H9 (cell line): ENCODE data around the gene TRIM65. TPM values are rescaled to one million over a fixed set of nuclear protein-coding genes. Genes with fewer than 3 reads are reported as not detected.

Experiments used
- DNase-seq: peaks from one replicate; pipeline ENCODE4 v3.0.0-alpha.2; 2017
- H2AFZ ChIP-seq: one replicate; pipeline ENCODE4 v1.6.1; 2013; ENCODE audit warnings: mild to moderate bottlenecking, low read length, control low read depth, moderate library complexity
- H2AK5ac ChIP-seq: 2 replicates; pipeline ENCODE4 v1.6.1; 2013; ENCODE audit warnings: low read length, control low read depth, mixed read lengths; ENCODE audit not compliant: insufficient read length
- H2BK120ac ChIP-seq: one replicate; pipeline ENCODE4 v1.6.1; 2013; ENCODE audit warnings: low read depth, mild to moderate bottlenecking, low read length, control low read depth, inconsistent platforms; ENCODE audit not compliant: poor library complexity, severe bottlenecking
- H2BK12ac ChIP-seq: 2 replicates; pipeline ENCODE4 v1.6.1; 2013; ENCODE audit warnings: low read length, control low read depth, mixed read lengths, low read depth; ENCODE audit not compliant: insufficient read length
- H2BK15ac ChIP-seq: 2 replicates; pipeline ENCODE4 v1.6.1; 2013; ENCODE audit warnings: low read depth, low read length, control low read depth
- H2BK20ac ChIP-seq: one replicate; pipeline ENCODE4 v1.6.1; 2013; ENCODE audit warnings: low read depth, mild to moderate bottlenecking, low read length, control low read depth, inconsistent platforms; ENCODE audit not compliant: poor library complexity, severe bottlenecking
- H2BK5ac ChIP-seq: 2 replicates; pipeline ENCODE4 v1.6.1; 2013; ENCODE audit warnings: low read length, control low read depth, mixed read lengths; ENCODE audit not compliant: insufficient read length
- H3K14ac ChIP-seq: 2 replicates; pipeline ENCODE4 v1.6.1; 2013; ENCODE audit warnings: low read length, control low read depth; ENCODE audit not compliant: insufficient read depth
- H3K18ac ChIP-seq: 2 replicates; pipeline ENCODE4 v1.6.1; 2013; ENCODE audit warnings: low read depth, mild to moderate bottlenecking, mixed read lengths, low read length, control low read depth; ENCODE audit not compliant: insufficient read length
- H3K23ac ChIP-seq: 2 replicates; pipeline ENCODE4 v1.6.1; 2013; ENCODE audit warnings: low read length, control low read depth, mixed read lengths, low read depth; ENCODE audit not compliant: insufficient read length
- H3K23me2 ChIP-seq: 2 replicates; pipeline ENCODE4 v1.6.1; 2013; ENCODE audit warnings: low read depth, mild to moderate bottlenecking, mixed read lengths, low read length, control low read depth; ENCODE audit not compliant: insufficient read length, poor library complexity, severe bottlenecking
- H3K27ac ChIP-seq: 2 replicates; pipeline ENCODE4 v1.5.1; 2013; ENCODE audit warnings: low read length, control low read depth, mixed read lengths, low read depth; ENCODE audit not compliant: insufficient read length
- H3K27me3 ChIP-seq: 2 replicates; pipeline ENCODE4 v1.6.1; 2013; ENCODE audit warnings: low read length, control low read depth, inconsistent platforms; ENCODE audit not compliant: insufficient read depth
- H3K4ac ChIP-seq: 2 replicates; pipeline ENCODE4 v1.6.1; 2013; ENCODE audit warnings: low read depth, mild to moderate bottlenecking, control low read depth, inconsistent platforms, low read length, moderate library complexity
- H3K4me1 ChIP-seq: 2 replicates; pipeline ENCODE4 v1.6.1; 2013; ENCODE audit warnings: low read length, control low read depth, inconsistent platforms; ENCODE audit not compliant: insufficient read depth
- H3K4me2 ChIP-seq: 2 replicates; pipeline ENCODE4 v1.6.1; 2013; ENCODE audit warnings: low read length, control low read depth, mixed read lengths; ENCODE audit not compliant: insufficient read length, insufficient read depth
- H3K56ac ChIP-seq: 2 replicates; pipeline ENCODE4 v1.6.1; 2013; ENCODE audit warnings: low read depth, mild to moderate bottlenecking, mixed read lengths, low read length, control low read depth; ENCODE audit not compliant: insufficient read length
- H3K79me1 ChIP-seq: 2 replicates; pipeline ENCODE4 v1.6.1; 2013; ENCODE audit warnings: low read depth, mild to moderate bottlenecking, moderate library complexity, low read length, control low read depth, inconsistent platforms; ENCODE audit not compliant: insufficient read depth, poor library complexity, severe bottlenecking
- H3K79me2 ChIP-seq: 2 replicates; pipeline ENCODE4 v1.6.1; 2013; ENCODE audit warnings: low read length, control low read depth, inconsistent platforms; ENCODE audit not compliant: insufficient read depth
- H3K9ac ChIP-seq: 2 replicates; pipeline ENCODE4 v1.6.1; 2013; ENCODE audit warnings: low read length, control low read depth, mixed read lengths; ENCODE audit not compliant: insufficient read length; ENCODE audit errors: extremely low read depth
- H3K9me3 ChIP-seq: one replicate; pipeline ENCODE4 v1.6.1; 2013; ENCODE audit warnings: low read depth, low read length, inconsistent platforms; ENCODE audit not compliant: control insufficient read depth
- H3T11ph ChIP-seq: one replicate; pipeline ENCODE4 v1.6.1; 2013; ENCODE audit warnings: mild to moderate bottlenecking, low read length, control low read depth, inconsistent platforms
- H4K20me1 ChIP-seq: one replicate; pipeline ENCODE4 v1.6.1; 2013; ENCODE audit not compliant: control insufficient read depth, insufficient read length, insufficient read depth
- H4K5ac ChIP-seq: 2 replicates; pipeline ENCODE4 v1.6.1; 2013; ENCODE audit warnings: low read depth, mild to moderate bottlenecking, mixed read lengths, low read length, control low read depth; ENCODE audit not compliant: insufficient read length
- H4K8ac ChIP-seq: replicated peaks from 2 replicates; pipeline ENCODE4 v1.6.1; 2013; ENCODE audit warnings: low read length, control low read depth, mixed read lengths, low read depth; ENCODE audit not compliant: insufficient read length
- H4K91ac ChIP-seq: 2 replicates; pipeline ENCODE4 v1.6.1; 2013; ENCODE audit warnings: low read depth, mild to moderate bottlenecking, moderate library complexity, mixed read lengths, low read length, control low read depth; ENCODE audit not compliant: insufficient read length
- H3K27ac Mint-ChIP-seq, 3 experiments: 2 replicates in 2 of 3; 3 replicates in 1 of 3; pipeline ENCODE4 v1.8.0; 2020 to 2021; ENCODE audit warnings: mixed read lengths in 3 of 3, mild to moderate bottlenecking in 1 of 3, moderate library complexity in 1 of 3
- H3K27me3 Mint-ChIP-seq: 2 replicates; pipeline ENCODE4 v1.8.0; 2021; ENCODE audit warnings: low read depth, mild to moderate bottlenecking, moderate library complexity, mixed read lengths
- H3K36me3 Mint-ChIP-seq, 3 experiments: 2 replicates in 2 of 3; 3 replicates in 1 of 3; pipeline ENCODE4 v1.8.0; 2020 to 2021; ENCODE audit warnings: low read depth in 3 of 3, mixed read lengths in 3 of 3; ENCODE audit not compliant: insufficient read depth in 1 of 3
- H3K4me1 Mint-ChIP-seq, 2 experiments: 2 replicates each; pipeline ENCODE4 v1.8.0; 2020; ENCODE audit warnings: mixed read lengths in 2 of 2
- H3K4me3 Mint-ChIP-seq, 2 experiments: 2 replicates in 1 of 2; 3 replicates in 1 of 2; pipeline ENCODE4 v1.8.0; 2020 to 2021; ENCODE audit warnings: mild to moderate bottlenecking in 2 of 2, mixed read lengths in 2 of 2, moderate library complexity in 1 of 2
- H3K9me3 Mint-ChIP-seq, 2 experiments: 2 replicates in 1 of 2; 3 replicates in 1 of 2; pipeline ENCODE4 v1.8.0; 2020; ENCODE audit warnings: mild to moderate bottlenecking in 2 of 2, mixed read lengths in 2 of 2, moderate library complexity in 1 of 2
- WGBS: extraction: QIAGEN DNeasy Blood & Tissue Kit; methylation state at CpG from one replicate; pipeline ENCODE4 v1.1.7; 2013; ENCODE audit warnings: missing lambda C conversion rate, low lambda C conversion rate, mixed read lengths; ENCODE audit not compliant: insufficient read length; ENCODE audit errors: extremely low coverage; 5-methylcytosine and 5-hydroxymethylcytosine counted together
- total RNA-seq: library from RNA; stranded (reverse); gene quantifications from 2 replicates; pipeline ENCODE4 v1.2.1, GENCODE V29; 2021
- TF ChIP-seq, protein P1 (sequence below): fragments of 200-600 bp; sonication (generic); conservative IDR thresholded peaks from 3 replicates; pipeline ENCODE4 v1.8.0; 2021; ENCODE audit warnings: antibody characterized with exemption, mild to moderate bottlenecking

TRIM65 gene
- total RNA-seq, 1 experiment from 2014 or later: 34.1 TPM

DNA sequence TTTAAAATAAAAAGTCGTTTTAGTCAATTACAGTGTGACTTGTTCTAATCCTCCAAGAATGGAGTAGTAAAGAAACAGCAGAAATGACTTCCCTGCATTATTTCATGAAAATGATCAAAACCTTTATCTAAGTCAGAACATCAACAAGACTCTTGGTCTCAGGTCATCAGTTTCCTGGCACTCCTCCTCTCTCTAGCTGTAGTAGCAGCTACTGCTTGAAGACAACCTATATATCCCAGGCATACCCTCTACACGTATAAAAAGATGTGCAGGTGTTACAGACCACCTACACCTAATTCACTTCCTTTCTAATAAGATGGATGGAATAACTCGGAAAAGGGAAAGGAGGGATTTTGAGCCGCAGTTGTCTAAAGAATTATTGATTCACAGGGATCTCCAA lies 45.7 kb upstream of the TRIM65 start:
- H2BK12ac ChIP-seq: no peak overlapping the region
- H3K4me2 ChIP-seq: no peak overlapping the region
- Mint-ChIP-seq H3K4me3 (no peak overlapping the region), H3K9me3 (no peaks in the 10 kb centered on the region; a peak in 1 of 5 replicates), H3K4me1 (peaks cover 12 to 15% of the 10 kb centered on the region in 2 experiments), H3K27ac (peak overlapping the region in 1 of 3 experiments; percentile 56; a peak in 2 of 7 replicates), H3K27me3 (no peaks in the 10 kb centered on the region), H3K36me3 (peaks cover 0 to 23% (median 10%) of the 10 kb centered on the region in 3 experiments; a peak in 4 of 7 replicates)
- H3K23ac ChIP-seq: no peak overlapping the region
- no peak overlapping the region for H3K18ac ChIP-seq
- H3K27me3 ChIP-seq: no peaks in the 10 kb centered on the region
- H3K79me2 ChIP-seq: no peaks in the 10 kb centered on the region
- no peak overlapping the region for H3K14ac ChIP-seq
- H4K5ac ChIP-seq: no peak overlapping the region
- no peak overlapping the region for H3K4ac ChIP-seq
- no peak overlapping the region for H4K8ac ChIP-seq
- H3K9ac ChIP-seq: no peak overlapping the region
- H3K9me3 ChIP-seq: no peaks in the 10 kb centered on the region
- H3K4me1 ChIP-seq: no peaks in the 10 kb centered on the region
- H4K20me1 ChIP-seq: no peaks in the 10 kb centered on the region
- no peaks in the 10 kb centered on the region for H3K79me1 ChIP-seq
- H2BK5ac ChIP-seq: no peak overlapping the region
- no peak overlapping the region for H2AFZ ChIP-seq
- H2BK15ac ChIP-seq: no peak overlapping the region
- H2BK20ac ChIP-seq: no peak overlapping the region
- H3K27ac ChIP-seq: no peak overlapping the region
- H3T11ph ChIP-seq: no peak overlapping the region
- no peak overlapping the region for H4K91ac ChIP-seq
- no peak overlapping the region for H2AK5ac ChIP-seq
- no peaks in the 10 kb centered on the region for H3K23me2 ChIP-seq
- DNase-seq: no peak
- H3K56ac ChIP-seq: no peak overlapping the region
- TF ChIP-seq, protein P1, sequence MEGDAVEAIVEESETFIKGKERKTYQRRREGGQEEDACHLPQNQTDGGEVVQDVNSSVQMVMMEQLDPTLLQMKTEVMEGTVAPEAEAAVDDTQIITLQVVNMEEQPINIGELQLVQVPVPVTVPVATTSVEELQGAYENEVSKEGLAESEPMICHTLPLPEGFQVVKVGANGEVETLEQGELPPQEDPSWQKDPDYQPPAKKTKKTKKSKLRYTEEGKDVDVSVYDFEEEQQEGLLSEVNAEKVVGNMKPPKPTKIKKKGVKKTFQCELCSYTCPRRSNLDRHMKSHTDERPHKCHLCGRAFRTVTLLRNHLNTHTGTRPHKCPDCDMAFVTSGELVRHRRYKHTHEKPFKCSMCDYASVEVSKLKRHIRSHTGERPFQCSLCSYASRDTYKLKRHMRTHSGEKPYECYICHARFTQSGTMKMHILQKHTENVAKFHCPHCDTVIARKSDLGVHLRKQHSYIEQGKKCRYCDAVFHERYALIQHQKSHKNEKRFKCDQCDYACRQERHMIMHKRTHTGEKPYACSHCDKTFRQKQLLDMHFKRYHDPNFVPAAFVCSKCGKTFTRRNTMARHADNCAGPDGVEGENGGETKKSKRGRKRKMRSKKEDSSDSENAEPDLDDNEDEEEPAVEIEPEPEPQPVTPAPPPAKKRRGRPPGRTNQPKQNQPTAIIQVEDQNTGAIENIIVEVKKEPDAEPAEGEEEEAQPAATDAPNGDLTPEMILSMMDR: no peak
- no peak overlapping the region for H2BK120ac ChIP-seq
- WGBS: no CpG with 5 or more reads among the region's 4 CpGs
